NCI-H526 treated with DMSO at 0.1 percent for 48 hours (cell line): ENCODE measurements around the gene CFAP73.
"Not testable (repeated sequence)": the region's sequence is repeated elsewhere in the genome, so short reads cannot be mapped to it uniquely, and the experiment has no call there.

Source experiments
- DNase-seq: peaks from one replicate; lab custom pipeline; 2025; lab: John Stamatoyannopoulos, UW

The CFAP73 gene

GRCh38 chr12:113149361-113150150 lies at the start of gene CFAP73:
CFAP73 (plus strand) TSS chr12:113149724; CDS start chr12:113149858, 134 bp downstream.
- peak; percentile 60 for DNase-seq

GRCh38 chr12:113099764-113100163 lies 49.8 kb upstream of the CFAP73 start:
- DNase-seq, result no peak

- no peak for DNase-seq
Observed at GRCh38 chr12:113101751-113102150, 47.8 kb upstream of the CFAP73 start.

GRCh38 chr12:113102811-113103210 lies 46.7 kb upstream of the CFAP73 start:
- no peak for DNase-seq

- DNase-seq, result peak; percentile 28
Observed at GRCh38 chr12:113103756-113104450, 45.6 kb upstream of the CFAP73 start.

GRCh38 chr12:113104953-113105510 lies 44.5 kb upstream of the CFAP73 start:
- DNase-seq, result no peak

GRCh38 chr12:113105606-113106271 lies 43.8 kb upstream of the CFAP73 start:
- no peak for DNase-seq

- no peak for DNase-seq
Observed at GRCh38 chr12:113106361-113106760, 43.2 kb upstream of the CFAP73 start.

- no peak for DNase-seq
Observed at GRCh38 chr12:113108308-113108707, 41.2 kb upstream of the CFAP73 start.

- no peak for DNase-seq
Observed at GRCh38 chr12:113109360-113109759, 40.2 kb upstream of the CFAP73 start.

- no peak for DNase-seq
Observed at GRCh38 chr12:113109872-113110599, 39.5 kb upstream of the CFAP73 start.

GRCh38 chr12:113111247-113111646 lies 38.3 kb upstream of the CFAP73 start:
- DNase-seq, result no peak

GRCh38 chr12:113112043-113112899 lies 37.3 kb upstream of the CFAP73 start:
- DNase-seq, result no peak

GRCh38 chr12:113113397-113113796 lies 36.1 kb upstream of the CFAP73 start:
- DNase-seq, result no peak

- no peak for DNase-seq
Observed at GRCh38 chr12:113114447-113115178, 34.9 kb upstream of the CFAP73 start.

- no peak for DNase-seq
Observed at GRCh38 chr12:113115455-113116126, 33.9 kb upstream of the CFAP73 start.

- no peak for DNase-seq
Observed at GRCh38 chr12:113116875-113117274, 32.6 kb upstream of the CFAP73 start.

- DNase-seq, result not testable (repeated sequence)
Observed at GRCh38 chr12:113117684-113118083, 31.8 kb upstream of the CFAP73 start.

- DNase-seq, result no peak
Observed at GRCh38 chr12:113118142-113118541, 31.4 kb upstream of the CFAP73 start.
